Esophagus (tissue), 2 donors: ENCODE data around the gene COL24A1. TPM values are rescaled to one million over a fixed set of nuclear protein-coding genes. Genes with fewer than 3 reads are reported as not detected.

Experiments
- H3K27ac ChIP-seq, 2 donors: one replicate each; pipeline ENCODE4 v1.5.1; 2013; ENCODE audit warnings: low read depth in 2 of 2, mild to moderate bottlenecking in 2 of 2, inconsistent platforms in 1 of 2, low read length in 1 of 2, moderate library complexity in 1 of 2
- H3K27me3 ChIP-seq, 2 donors: one replicate each; pipeline ENCODE4 v1.6.1; 2013; ENCODE audit warnings: low read length in 2 of 2, control low read depth in 1 of 2, mild to moderate bottlenecking in 1 of 2; ENCODE audit not compliant: insufficient read depth in 2 of 2, control insufficient read depth in 1 of 2
- H3K36me3 ChIP-seq, 2 donors: one replicate each; pipeline ENCODE4 v1.6.1; 2013; ENCODE audit warnings: low read length in 1 of 2; ENCODE audit not compliant: control insufficient read depth in 2 of 2, insufficient read depth in 2 of 2
- H3K4me1 ChIP-seq, 2 donors: one replicate each; pipeline ENCODE4 v1.6.1; 2013; ENCODE audit warnings: low read length in 1 of 2; ENCODE audit not compliant: control insufficient read depth in 2 of 2, insufficient read depth in 2 of 2
- H3K4me3 ChIP-seq, 2 donors: one replicate each; pipeline ENCODE4 v1.5.1; 2013; ENCODE audit warnings: low read length in 2 of 2, mild to moderate bottlenecking in 2 of 2, low read depth in 1 of 2, moderate library complexity in 1 of 2
- H3K9me3 ChIP-seq, 2 donors: one replicate each; pipeline ENCODE4 v1.6.1; 2013; ENCODE audit warnings: mild to moderate bottlenecking in 2 of 2, low read depth in 1 of 2, low read length in 1 of 2, moderate library complexity in 1 of 2; ENCODE audit not compliant: control insufficient read depth in 2 of 2, insufficient read depth in 1 of 2
- WGBS, 2 donors: extraction: QIAGEN DNeasy Blood & Tissue Kit; methylation state at CpG; one replicate each; pipeline ENCODE4 v1.1.7; 2013; 5-methylcytosine and 5-hydroxymethylcytosine counted together
- polyA plus RNA-seq, 2 donors: library from polyadenylated mRNA; stranded (reverse); fragments of 200-250 nt; gene quantifications; one replicate each; pipeline ENCODE4 v1.2.3, GENCODE V29; 2013
- donor health status: healthy with polysubstance abuse.
- donor health status: Bipolar disorder and iron deficiency.

Gene COL24A1
- polyA plus RNA-seq, 2 donors = 0.14 to 0.16 TPM

- peaks cover 0 to 3% of the 10 kb centered on the region in 2 donors for H3K9me3 ChIP-seq
- no peak overlapping the region for H3K27ac ChIP-seq
- 42 to 62% methylated on average over 2 of the region's 2 CpGs for WGBS, 2 donors
- H3K4me3 ChIP-seq = no peak overlapping the region
- H3K4me1 ChIP-seq = peaks cover 0 to 3% of the 10 kb centered on the region in 2 donors
- no peaks in the 10 kb centered on the region for H3K27me3 ChIP-seq
- H3K36me3 ChIP-seq = no peaks in the 10 kb centered on the region
Observed at GRCh38 chr1:86069757-86070145, 86.8 kb downstream of the COL24A1 start.

DNA sequence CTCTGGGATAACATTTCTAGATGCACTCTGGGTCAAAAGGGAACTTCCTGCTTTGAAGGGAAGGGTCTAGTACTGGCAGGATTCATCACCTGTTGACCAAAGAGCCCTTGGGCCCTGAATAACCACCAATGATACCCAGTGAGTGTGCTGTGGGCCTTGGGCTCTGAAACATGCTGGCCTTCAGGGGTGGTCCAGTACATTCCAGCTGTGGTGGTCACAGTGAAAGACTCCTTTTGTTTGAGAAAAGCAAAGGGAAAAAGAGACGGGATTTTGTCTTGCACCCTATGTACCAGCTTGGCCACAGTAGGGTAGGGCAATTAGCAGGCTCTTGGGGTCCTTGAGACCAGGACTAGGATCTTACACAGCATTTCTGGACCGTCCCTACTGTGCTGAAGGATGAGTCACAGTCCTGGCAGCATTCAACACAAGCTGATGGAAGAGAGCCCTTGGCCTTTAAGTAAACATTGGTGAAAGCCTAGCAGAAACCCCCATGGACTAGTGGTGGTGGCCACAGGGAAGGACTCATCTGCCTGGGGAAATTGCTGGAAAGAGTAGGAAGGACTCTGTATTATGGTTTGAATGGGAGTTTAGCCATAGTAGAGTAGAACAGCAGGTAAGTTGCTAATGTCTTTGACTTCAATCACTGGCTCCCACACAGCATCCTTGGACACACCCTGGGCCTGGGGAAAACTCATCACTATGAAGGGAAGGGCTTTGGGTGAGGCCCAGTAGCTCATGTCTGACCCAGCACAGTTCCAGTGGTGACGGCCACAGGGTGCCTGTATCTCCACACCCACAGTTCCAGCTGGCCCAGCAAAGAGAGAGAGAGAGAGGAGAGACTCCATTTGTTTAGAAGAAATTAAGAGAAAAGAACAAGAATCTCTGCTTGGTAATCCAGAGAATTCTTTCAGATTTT, 87.5 kb downstream of the COL24A1 start:
- Histone ChIP-seq H3K36me3 (no peaks in the 10 kb centered on the region), H3K27ac (no peak overlapping the region), H3K27me3 (no peaks in the 10 kb centered on the region), H3K4me3 (no peak overlapping the region), H3K4me1 (peaks cover 0 to 3% of the 10 kb centered on the region in 2 donors), H3K9me3 (peaks cover 0 to 3% of the 10 kb centered on the region in 2 donors)
- 50 to 56% methylated on average over 3 of the region's 3 CpGs for WGBS, 2 donors

GRCh38 chr1:86068271-86068721, 88.3 kb downstream of the COL24A1 start:
- peaks cover 0 to 3% of the 10 kb centered on the region in 2 donors for H3K9me3 ChIP-seq
- no peak overlapping the region for H3K4me3 ChIP-seq
- no peaks in the 10 kb centered on the region for H3K36me3 ChIP-seq
- no peaks in the 10 kb centered on the region for H3K27me3 ChIP-seq
- H3K27ac ChIP-seq = no peak overlapping the region
- peaks cover 0 to 3% of the 10 kb centered on the region in 2 donors for H3K4me1 ChIP-seq
- 46 to 67% methylated on average over 3 of the region's 3 CpGs for WGBS, 2 donors

- Histone ChIP-seq H3K9me3 (peaks cover 0 to 3% of the 10 kb centered on the region in 2 donors), H3K4me3 (no peak overlapping the region), H3K27ac (no peak overlapping the region), H3K27me3 (no peaks in the 10 kb centered on the region), H3K4me1 (peaks cover 0 to 3% of the 10 kb centered on the region in 2 donors), H3K36me3 (no peaks in the 10 kb centered on the region)
Observed at GRCh38 chr1:86067626-86068025, 88.9 kb downstream of the COL24A1 start.

DNA sequence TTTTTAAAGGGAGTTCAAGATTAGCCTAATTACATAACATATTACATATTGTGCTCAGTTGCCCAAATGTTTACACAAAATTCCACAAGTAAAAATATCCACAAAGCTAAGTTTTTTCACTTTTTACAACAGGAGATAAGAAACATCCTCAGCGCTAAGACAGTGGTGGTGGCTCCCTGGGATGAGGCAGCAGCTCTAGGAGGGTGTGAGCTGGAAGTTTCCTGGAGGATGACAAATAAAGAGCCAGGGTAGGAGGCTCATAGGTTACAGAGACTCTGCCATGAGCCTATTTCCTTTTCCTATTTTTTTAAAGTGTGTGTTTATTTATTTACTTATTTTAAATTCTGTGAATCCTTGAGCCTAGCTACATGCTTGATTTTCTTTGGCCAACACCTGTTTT, 91.7 kb downstream of the COL24A1 start:
- WGBS, 2 donors = 44 to 69% methylated on average over 1 of the region's 1 CpG
- peaks cover 0 to 3% of the 10 kb centered on the region in 2 donors for H3K9me3 ChIP-seq
- H3K4me3 ChIP-seq = no peak overlapping the region
- no peaks in the 10 kb centered on the region for H3K36me3 ChIP-seq
- H3K4me1 ChIP-seq = peaks cover 0 to 3% of the 10 kb centered on the region in 2 donors
- no peak overlapping the region for H3K27ac ChIP-seq
- no peaks in the 10 kb centered on the region for H3K27me3 ChIP-seq

GRCh38 chr1:86063721-86064120, 92.9 kb downstream of the COL24A1 start:
- H3K27ac ChIP-seq = no peak overlapping the region
- H3K36me3 ChIP-seq = no peaks in the 10 kb centered on the region
- H3K4me1 ChIP-seq = peaks cover 0 to under 1% of the 10 kb centered on the region in 2 donors
- H3K4me3 ChIP-seq = no peak overlapping the region
- H3K9me3 ChIP-seq = peaks cover 0 to 3% of the 10 kb centered on the region in 2 donors
- no peaks in the 10 kb centered on the region for H3K27me3 ChIP-seq
- 79 to 84% methylated on average over 1 of the region's 1 CpG for WGBS, 2 donors

GRCh38 chr1:86062453-86062852, 94.1 kb downstream of the COL24A1 start:
- 51% methylated on average over 3 of the region's 3 CpGs for WGBS, 2 donors
- H3K4me3 ChIP-seq = no peak overlapping the region
- H3K36me3 ChIP-seq = no peaks in the 10 kb centered on the region
- no peak overlapping the region for H3K27ac ChIP-seq
- no peaks in the 10 kb centered on the region for H3K27me3 ChIP-seq
- H3K9me3 ChIP-seq = no peaks in the 10 kb centered on the region
- H3K4me1 ChIP-seq = no peaks in the 10 kb centered on the region

- WGBS, 2 donors = 36 to 47% methylated on average over 2 of the region's 2 CpGs
- Histone ChIP-seq H3K4me1 (no peaks in the 10 kb centered on the region), H3K36me3 (no peaks in the 10 kb centered on the region), H3K27me3 (no peaks in the 10 kb centered on the region), H3K27ac (no peak overlapping the region), H3K4me3 (no peak overlapping the region), H3K9me3 (no peaks in the 10 kb centered on the region)
Observed at GRCh38 chr1:86061551-86061990, 95.0 kb downstream of the COL24A1 start.

DNA sequence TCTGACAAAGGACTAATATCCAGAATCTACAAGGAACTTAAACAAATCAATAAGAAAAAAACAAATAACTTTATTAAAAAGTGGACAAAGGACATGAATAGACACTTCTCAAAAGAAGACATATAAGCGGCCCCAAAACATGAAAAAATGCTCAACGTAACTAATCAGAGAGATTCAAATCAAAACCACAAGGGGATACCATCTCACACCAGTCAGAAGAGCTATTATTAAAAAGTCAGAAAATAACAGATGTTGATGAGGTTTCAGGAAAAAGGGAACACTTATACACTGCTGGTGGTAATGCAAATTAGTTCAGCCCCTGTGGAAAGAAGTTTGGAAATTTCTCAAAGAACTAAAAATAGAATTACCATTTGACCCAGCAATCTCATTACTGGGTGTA, 102.2 kb downstream of the COL24A1 start:
- Histone ChIP-seq H3K27me3 (no peaks in the 10 kb centered on the region), H3K4me3 (no peak overlapping the region), H3K27ac (no peak overlapping the region), H3K4me1 (no peaks in the 10 kb centered on the region), H3K9me3 (no peaks in the 10 kb centered on the region), H3K36me3 (no peaks in the 10 kb centered on the region)
- 92 to 96% methylated on average over 2 of the region's 2 CpGs for WGBS, 2 donors
